Nephron progenitor cell (in vitro differentiated cells): ENCODE results near the gene MRPL48.

Experiments used
- DNase-seq: peaks from one replicate; pipeline ENCODE4 v3.0.0; 2021
- H3K27ac Mint-ChIP-seq: 2 replicates; pipeline ENCODE4 v1.8.0; 2021; ENCODE audit warnings: mild to moderate bottlenecking, moderate library complexity, mixed read lengths
- H3K27me3 Mint-ChIP-seq: 2 replicates; pipeline ENCODE4 v1.8.0; 2021; ENCODE audit warnings: mild to moderate bottlenecking, low read depth, mixed read lengths; ENCODE audit not compliant: poor library complexity
- H3K36me3 Mint-ChIP-seq: 2 replicates; pipeline ENCODE4 v1.8.0; 2021; ENCODE audit warnings: low read depth, mixed read lengths
- H3K4me1 Mint-ChIP-seq: 2 replicates; pipeline ENCODE4 v1.8.0; 2021; ENCODE audit warnings: mixed read lengths
- H3K4me3 Mint-ChIP-seq: 2 replicates; pipeline ENCODE4 v1.8.0; 2021; ENCODE audit warnings: mild to moderate bottlenecking, moderate library complexity, mixed read lengths
- H3K9me3 Mint-ChIP-seq: 2 replicates; pipeline ENCODE4 v1.8.0; 2021; ENCODE audit warnings: mild to moderate bottlenecking, moderate library complexity, mixed read lengths
- TF ChIP-seq, protein P1 (sequence below): fragments of 200-600 bp; sonication (generic); IDR thresholded peaks from 2 replicates; pipeline ENCODE4 v1.5.0; 2021; ENCODE audit warnings: antibody characterized with exemption

The MRPL48 gene

DNA sequence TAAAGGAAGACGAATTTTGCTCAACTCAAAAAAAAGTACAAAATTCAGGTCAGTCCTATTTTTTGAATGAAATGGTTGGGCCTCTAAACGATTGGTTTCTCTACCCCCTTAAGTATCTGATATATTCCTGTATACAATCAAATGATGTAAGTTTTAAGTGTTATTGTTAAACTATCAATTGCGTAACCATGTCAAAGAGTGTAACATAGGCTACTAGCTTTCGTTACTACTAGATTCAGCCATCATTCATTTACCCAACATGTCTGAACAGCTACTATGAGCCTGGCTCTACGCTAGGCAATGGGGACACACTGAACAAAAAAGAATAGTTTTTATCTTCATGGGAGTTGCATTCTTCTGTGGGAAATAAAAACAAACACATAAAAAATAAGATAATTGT, 30.1 kb upstream of the MRPL48 start:
- H3K27me3 Mint-ChIP-seq = no peaks in the 10 kb centered on the region
- no peak for DNase-seq
- H3K9me3 Mint-ChIP-seq = no peaks in the 10 kb centered on the region
- H3K27ac Mint-ChIP-seq = no peak overlapping the region
- H3K4me3 Mint-ChIP-seq = peak overlapping the region; percentile 97
- H3K36me3 Mint-ChIP-seq = peaks cover 19% of the 10 kb centered on the region
- peaks cover 27% of the 10 kb centered on the region for H3K4me1 Mint-ChIP-seq
- TF ChIP-seq, protein P1, sequence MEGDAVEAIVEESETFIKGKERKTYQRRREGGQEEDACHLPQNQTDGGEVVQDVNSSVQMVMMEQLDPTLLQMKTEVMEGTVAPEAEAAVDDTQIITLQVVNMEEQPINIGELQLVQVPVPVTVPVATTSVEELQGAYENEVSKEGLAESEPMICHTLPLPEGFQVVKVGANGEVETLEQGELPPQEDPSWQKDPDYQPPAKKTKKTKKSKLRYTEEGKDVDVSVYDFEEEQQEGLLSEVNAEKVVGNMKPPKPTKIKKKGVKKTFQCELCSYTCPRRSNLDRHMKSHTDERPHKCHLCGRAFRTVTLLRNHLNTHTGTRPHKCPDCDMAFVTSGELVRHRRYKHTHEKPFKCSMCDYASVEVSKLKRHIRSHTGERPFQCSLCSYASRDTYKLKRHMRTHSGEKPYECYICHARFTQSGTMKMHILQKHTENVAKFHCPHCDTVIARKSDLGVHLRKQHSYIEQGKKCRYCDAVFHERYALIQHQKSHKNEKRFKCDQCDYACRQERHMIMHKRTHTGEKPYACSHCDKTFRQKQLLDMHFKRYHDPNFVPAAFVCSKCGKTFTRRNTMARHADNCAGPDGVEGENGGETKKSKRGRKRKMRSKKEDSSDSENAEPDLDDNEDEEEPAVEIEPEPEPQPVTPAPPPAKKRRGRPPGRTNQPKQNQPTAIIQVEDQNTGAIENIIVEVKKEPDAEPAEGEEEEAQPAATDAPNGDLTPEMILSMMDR = no peak

DNA sequence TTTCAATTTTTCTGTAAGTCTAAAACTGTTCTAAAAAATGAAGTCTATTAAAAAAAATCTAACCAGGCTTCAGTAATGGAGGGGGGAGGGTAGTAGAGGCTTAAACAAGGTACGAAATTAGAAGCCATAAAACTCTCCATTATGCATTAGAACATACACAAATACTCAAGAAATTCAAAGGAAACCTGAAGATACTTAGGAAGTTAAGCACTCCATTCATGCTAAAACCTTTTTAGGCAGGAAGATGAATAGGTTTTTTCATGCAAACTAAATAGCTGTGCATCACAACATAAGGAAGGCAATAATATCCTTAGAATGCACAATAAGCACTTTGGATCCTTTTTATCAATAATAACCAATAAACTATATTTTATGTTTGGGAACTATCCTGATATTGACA, 29.2 kb upstream of the MRPL48 start:
- Mint-ChIP-seq H3K36me3 (peaks cover 15% of the 10 kb centered on the region), H3K27ac (no peak overlapping the region), H3K4me1 (peaks cover 27% of the 10 kb centered on the region), H3K4me3 (peak overlapping the region; percentile 97), H3K9me3 (no peaks in the 10 kb centered on the region), H3K27me3 (no peaks in the 10 kb centered on the region)
- no peak for DNase-seq
- TF ChIP-seq, protein P1 = no peak

DNA sequence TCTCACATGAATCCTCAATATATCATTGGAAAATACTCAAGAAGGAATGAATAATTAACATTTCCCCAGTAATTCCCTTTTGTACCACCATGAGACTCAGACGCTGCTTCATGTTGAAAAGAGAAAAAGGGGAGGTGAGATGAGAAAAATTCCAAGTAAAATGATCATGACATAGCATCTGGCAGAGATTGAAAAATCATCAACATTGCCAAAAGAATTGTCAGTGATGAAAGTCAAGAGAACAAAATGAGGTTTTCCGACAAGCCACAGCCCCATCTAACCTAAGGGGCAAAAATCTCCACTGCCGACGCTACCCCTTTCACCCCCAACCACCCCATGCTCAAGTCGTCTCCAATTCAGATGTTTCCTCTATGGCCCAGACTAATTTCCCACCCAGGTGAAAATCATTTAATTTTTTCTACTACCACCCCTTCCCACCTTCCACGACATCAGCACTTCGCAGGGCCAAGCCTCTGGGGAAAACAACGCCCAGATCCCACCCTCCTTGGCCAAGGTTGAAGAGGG, 28.0 kb upstream of the MRPL48 start:
- DNase-seq = no peak
- H3K36me3 Mint-ChIP-seq = peaks cover 4% of the 10 kb centered on the region
- H3K9me3 Mint-ChIP-seq = no peaks in the 10 kb centered on the region
- H3K27me3 Mint-ChIP-seq = peaks cover 6% of the 10 kb centered on the region
- TF ChIP-seq, protein P1 = no peak
- H3K4me1 Mint-ChIP-seq = peaks cover 27% of the 10 kb centered on the region
- H3K27ac Mint-ChIP-seq = peak overlapping the region; percentile 62
- peak overlapping the region; percentile 97 for H3K4me3 Mint-ChIP-seq

DNA sequence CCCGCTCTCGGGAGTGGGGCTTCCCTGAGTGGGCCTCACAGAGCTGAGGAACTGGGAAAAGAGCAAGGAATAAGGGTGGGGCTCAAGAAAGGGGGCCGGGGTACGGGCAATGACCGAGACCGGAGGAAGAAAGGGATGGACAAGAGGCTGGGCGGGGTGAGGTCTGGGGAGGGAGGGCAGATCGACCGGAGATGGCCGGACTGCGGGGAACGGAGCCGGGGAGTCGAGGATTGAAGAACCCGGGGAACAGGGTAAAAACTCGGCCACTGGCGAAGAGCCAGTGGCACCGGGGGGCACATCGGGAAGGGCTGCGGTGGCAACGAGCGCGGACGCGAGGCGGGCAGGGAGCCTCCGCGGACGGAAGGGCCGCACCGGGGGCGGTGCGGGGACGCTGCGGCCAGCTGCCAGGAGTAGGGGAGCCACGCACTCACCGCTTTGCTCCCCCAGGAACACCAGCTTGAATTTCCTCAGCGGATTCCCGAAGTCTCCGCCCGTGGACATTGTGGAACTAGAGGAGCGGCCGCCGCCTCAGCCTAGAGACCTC, 27.5 kb upstream of the MRPL48 start:
- Mint-ChIP-seq H3K36me3 (peaks cover 4% of the 10 kb centered on the region), H3K9me3 (no peaks in the 10 kb centered on the region), H3K4me3 (peak overlapping the region; percentile 97), H3K4me1 (peaks cover 27% of the 10 kb centered on the region), H3K27ac (peak overlapping the region; percentile 62), H3K27me3 (peaks cover 10% of the 10 kb centered on the region)
- peak; percentile 44 for DNase-seq
- TF ChIP-seq, protein P1 = no peak

DNA sequence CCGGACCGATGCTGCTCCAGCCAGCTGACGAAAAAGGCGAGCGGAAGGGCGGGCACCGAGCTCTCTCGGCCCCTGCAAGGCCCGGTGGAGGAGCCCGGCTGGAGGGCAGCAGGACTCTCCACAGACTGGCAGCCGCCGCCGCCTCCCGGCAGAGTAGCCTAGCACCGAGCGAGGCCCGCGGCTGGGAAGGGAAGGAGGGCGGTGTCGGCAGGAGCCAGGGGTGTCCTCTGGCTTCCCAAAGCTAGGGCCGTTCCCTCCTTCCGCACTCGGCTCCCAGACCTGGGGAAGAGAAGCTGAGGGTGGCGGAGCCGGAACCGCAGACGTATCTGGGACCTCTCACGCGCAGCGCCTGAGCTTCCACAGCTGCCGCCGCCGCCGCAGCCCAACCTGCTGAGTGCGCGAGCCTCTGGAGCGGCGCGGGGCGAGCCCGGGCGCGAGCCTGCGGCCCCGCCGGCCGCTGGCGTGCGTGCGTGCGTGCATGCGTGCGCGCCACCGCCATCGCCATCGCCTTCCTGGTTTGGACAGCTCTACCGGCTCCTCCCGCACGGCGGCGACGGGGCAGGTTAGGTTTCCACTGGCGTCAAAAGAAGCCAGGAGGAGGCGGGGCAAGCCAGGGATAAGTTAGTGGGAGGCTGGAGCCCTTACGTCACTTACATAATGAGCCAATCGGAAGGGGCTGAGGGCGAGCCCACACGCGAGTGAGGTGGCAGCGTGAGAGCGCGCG, 26.8 kb upstream of the MRPL48 start, which contains the start of gene RAB6A:
RAB6A (minus strand) TSS at position 396 of the 724 bp plus-strand sequence. CDS start 439 bp downstream, outside the sequence.
- Mint-ChIP-seq H3K27me3 (peaks cover 10% of the 10 kb centered on the region), H3K36me3 (peaks cover 4% of the 10 kb centered on the region), H3K4me1 (peaks cover 27% of the 10 kb centered on the region), H3K4me3 (peak within 1 kb of the TSS; percentile 97), H3K27ac (peak within 1 kb of the TSS; percentile 81), H3K9me3 (no peaks in the 10 kb centered on the region)
- DNase-seq = peak; percentile 99
- TF ChIP-seq, protein P1 = no peak
